Skeletal muscle tissue (tissue), 4 donors: Measurements from ENCODE around the gene UBE2G2. TPM values are rescaled to one million over a fixed set of nuclear protein-coding genes. Genes with fewer than 3 reads are reported as not detected.

ENCODE experiments used
- H3K27ac ChIP-seq: one replicate; pipeline ENCODE4 v1.7.0; 2013; ENCODE audit warnings: mild to moderate bottlenecking, low read depth, low read length, inconsistent platforms
- H3K27me3 ChIP-seq, 3 donors: one replicate each; pipeline ENCODE4 v1.7.0; 2013; ENCODE audit warnings: low read length in 3 of 3; ENCODE audit not compliant: control insufficient read depth in 3 of 3, insufficient read depth in 3 of 3
- H3K36me3 ChIP-seq, 3 donors: one replicate each; pipeline ENCODE4 v1.7.0; 2013; ENCODE audit warnings: low read length in 3 of 3; ENCODE audit not compliant: control insufficient read depth in 3 of 3, insufficient read depth in 3 of 3
- H3K4me1 ChIP-seq, 3 donors: one replicate each; pipeline ENCODE4 v1.7.0; 2013; ENCODE audit warnings: low read length in 3 of 3, mild to moderate bottlenecking in 3 of 3; ENCODE audit not compliant: control insufficient read depth in 3 of 3, insufficient read depth in 3 of 3
- H3K4me3 ChIP-seq, 3 donors: one replicate each; pipeline ENCODE4 v1.7.0; 2013; ENCODE audit warnings: low read length in 3 of 3
- H3K9ac ChIP-seq, 3 donors: one replicate each; pipeline ENCODE4 v1.7.0; 2013; ENCODE audit warnings: low read length in 3 of 3, mild to moderate bottlenecking in 3 of 3, moderate library complexity in 2 of 3, low read depth in 1 of 3
- H3K9me3 ChIP-seq, 3 donors: one replicate each; pipeline ENCODE4 v1.7.0; 2013; ENCODE audit warnings: low read length in 3 of 3; ENCODE audit not compliant: control insufficient read depth in 3 of 3
- total RNA-seq: library from RNA; depleted of rRNA; stranded (reverse); fragments of >200 nt; gene quantifications from one replicate; pipeline ENCODE4 v1.2.3, GENCODE V29; 2014
- donor health status: Osteomylitis.

UBE2G2 gene
- total RNA-seq, 1 donor from 2014 or later = 60.5 TPM

DNA sequence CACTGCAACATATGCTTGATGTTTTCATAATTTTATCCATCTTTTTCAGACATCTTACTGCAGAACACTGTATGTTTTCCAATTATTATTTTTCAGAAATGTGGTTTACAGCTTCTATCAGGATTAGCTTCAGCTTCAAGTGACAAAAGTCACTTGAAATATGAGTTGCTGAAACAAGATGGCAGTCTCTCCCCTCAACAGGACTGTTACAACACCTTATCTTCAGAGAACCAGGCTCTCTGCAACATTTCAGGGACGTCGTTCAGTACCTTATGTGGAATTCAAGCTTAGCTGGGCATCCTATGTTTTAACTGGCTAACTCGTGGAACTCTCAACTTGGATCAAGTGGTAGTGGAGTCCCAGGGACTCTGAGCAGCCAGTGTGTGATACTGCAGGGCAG, 2.0 kb upstream of the UBE2G2 start:
- Histone ChIP-seq H3K27me3 (no peaks in the 10 kb centered on the region), H3K9ac (no peak overlapping the region), H3K36me3 (peaks cover 21 to 33% (median 30%) of the 10 kb centered on the region in 3 donors), H3K4me3 (no peak overlapping the region), H3K4me1 (peaks cover 23 to 36% (median 34%) of the 10 kb centered on the region in 3 donors), H3K9me3 (no peaks in the 10 kb centered on the region), H3K27ac (no peak overlapping the region)

DNA sequence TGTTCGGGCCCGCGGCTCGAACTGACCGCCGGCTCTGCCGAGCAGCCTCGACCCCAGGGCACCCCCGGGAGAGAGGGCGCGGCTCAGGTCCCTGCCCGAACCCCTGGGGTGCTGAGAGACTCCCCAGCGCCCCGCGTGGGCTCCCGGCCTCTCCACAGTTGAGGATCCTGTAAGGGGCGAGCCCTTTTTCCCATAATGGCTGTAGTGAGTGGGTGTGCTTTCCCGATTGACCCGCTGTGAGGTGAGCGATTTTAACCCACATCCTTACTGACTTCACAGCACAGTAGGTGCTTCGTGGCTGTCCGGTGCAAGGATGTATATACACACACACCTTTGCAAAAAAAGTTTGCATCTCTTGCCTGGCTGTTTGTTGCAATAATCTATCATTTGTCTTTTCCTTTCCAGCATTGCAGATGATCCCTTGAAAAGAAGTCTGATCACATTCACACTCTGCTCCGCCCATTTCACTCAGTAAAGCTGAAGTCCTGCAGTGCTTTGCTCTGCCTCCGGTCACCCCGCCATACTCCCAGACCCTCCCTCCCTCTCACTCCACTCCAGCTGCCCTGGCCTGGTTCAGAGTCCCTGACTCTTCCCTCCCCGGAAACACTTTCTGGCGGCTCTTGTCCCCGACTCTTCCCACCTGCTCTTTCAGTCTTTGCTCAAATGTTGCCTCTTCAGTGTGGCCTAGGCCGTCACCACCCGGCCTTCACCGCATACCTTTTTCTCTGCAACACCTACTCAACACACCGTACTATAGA, 955 bp upstream of the UBE2G2 start:
- H3K4me1 ChIP-seq = peaks cover 23 to 36% (median 34%) of the 10 kb centered on the region in 3 donors
- no peaks in the 10 kb centered on the region for H3K9me3 ChIP-seq
- no peaks in the 10 kb centered on the region for H3K27me3 ChIP-seq
- peak overlapping the region; percentile 84 for H3K27ac ChIP-seq
- H3K9ac ChIP-seq = peak overlapping the region; percentile 87 to 92 (median 88)
- H3K4me3 ChIP-seq = peak overlapping the region; percentile 82 to 93 (median 90)
- H3K36me3 ChIP-seq = peaks cover 16 to 30% (median 26%) of the 10 kb centered on the region in 3 donors

DNA sequence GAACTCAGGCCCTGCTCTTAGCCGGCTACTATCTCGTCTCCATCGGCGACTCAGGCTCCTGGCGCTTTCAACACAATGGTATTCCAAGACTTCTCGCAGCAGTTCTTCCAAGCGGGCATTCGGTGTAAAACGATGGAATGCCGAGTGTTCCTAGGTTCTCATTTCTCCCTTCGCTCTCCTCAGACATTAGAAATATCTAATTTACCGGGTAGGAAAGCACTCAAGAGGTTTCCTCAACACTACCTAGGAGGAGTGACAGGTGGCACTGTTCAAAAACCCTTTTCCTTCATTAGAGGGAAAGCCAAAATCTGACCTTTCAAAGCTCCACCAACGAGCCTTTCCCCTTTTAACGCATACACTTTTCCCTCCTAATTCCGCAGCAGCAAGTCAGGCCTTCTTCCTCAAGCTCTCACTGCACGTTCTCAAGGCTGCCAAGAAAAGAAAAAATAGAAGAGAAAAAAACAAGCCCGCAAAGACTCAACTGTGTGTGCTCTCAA, 601 bp downstream of the UBE2G2 start:
- no peaks in the 10 kb centered on the region for H3K27me3 ChIP-seq
- H3K27ac ChIP-seq = peak overlapping the region; percentile 84
- H3K9ac ChIP-seq = peak overlapping the region; percentile 87 to 92 (median 88)
- peak overlapping the region; percentile 82 to 93 (median 90) for H3K4me3 ChIP-seq
- H3K9me3 ChIP-seq = no peaks in the 10 kb centered on the region
- peaks cover 7 to 19% (median 14%) of the 10 kb centered on the region in 3 donors for H3K36me3 ChIP-seq
- H3K4me1 ChIP-seq = peaks cover 23 to 38% (median 34%) of the 10 kb centered on the region in 3 donors

DNA sequence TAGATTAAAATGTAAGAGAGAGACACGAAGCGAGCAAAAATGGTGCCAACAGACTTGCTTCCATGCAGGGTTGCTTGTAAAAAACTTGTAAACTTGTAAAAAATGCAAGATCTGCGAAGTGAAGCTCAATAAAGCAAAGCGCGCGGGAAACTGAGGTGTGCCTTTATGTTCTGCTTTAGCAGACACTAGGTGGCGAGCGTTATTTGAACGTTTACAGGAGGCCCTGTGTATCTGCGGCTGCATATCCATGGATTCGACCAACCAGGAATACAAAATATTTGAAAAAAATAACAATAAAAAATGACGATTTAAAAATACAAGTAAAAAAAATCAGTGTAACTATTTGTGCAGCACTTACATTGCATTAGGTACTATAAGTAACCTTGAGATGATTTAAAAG, 1.5 kb downstream of the UBE2G2 start:
- Histone ChIP-seq H3K9me3 (no peaks in the 10 kb centered on the region), H3K27me3 (no peaks in the 10 kb centered on the region), H3K4me1 (peaks cover 29 to 47% (median 34%) of the 10 kb centered on the region in 3 donors), H3K36me3 (peaks cover 7 to 11% (median 11%) of the 10 kb centered on the region in 3 donors), H3K4me3 (peak overlapping the region in 2 of 3 donors; percentile 82 to 93), H3K27ac (no peak overlapping the region), H3K9ac (peak overlapping the region in 2 of 3 donors; percentile 87 to 92)

DNA sequence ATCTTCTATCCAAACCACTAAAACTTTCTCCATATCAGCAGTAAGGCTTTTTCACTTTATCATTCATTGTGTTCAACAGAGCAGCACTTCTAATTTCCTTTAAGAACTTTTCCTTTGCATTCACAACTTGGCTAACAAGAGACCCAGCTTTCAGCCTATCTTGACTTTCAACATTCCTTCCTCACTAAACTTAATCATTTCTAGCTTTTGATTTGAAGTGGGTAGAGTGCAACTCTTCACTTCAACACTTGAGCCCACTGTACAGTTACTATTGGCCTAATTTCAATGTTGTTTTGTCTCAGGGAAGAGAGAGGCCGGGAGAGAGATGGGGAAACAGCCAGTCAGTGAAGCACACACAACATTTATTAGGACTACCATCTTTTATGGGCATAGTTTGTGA, 2.0 kb downstream of the UBE2G2 start:
- no peak overlapping the region for H3K27ac ChIP-seq
- no peak overlapping the region for H3K9ac ChIP-seq
- H3K4me3 ChIP-seq = no peak overlapping the region

DNA sequence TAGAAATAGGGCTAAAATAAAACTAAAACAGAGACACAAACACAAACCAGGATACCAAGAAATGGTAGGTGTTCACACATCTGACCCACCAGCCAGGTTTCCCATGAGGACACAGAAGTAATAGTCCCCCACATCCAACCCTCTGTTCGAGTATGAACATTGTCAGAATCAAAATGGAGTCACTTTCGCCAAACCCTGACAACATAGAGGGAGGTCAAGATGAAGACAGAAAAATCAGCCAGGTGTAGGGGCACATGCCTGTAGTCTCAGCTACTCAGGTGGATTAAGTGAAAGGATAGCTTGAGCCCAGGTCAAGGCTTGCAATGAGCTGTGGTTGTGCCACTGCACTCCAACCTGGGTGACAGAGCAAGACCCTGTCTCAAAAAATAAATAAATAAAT, 3.8 kb downstream of the UBE2G2 start:
- Histone ChIP-seq H3K27ac (no peak overlapping the region), H3K27me3 (no peaks in the 10 kb centered on the region), H3K4me3 (no peak overlapping the region), H3K36me3 (peaks cover 4 to 11% (median 6%) of the 10 kb centered on the region in 3 donors), H3K9ac (peak overlapping the region in 1 of 3 donors; percentile 38), H3K4me1 (peaks cover 27 to 46% (median 32%) of the 10 kb centered on the region in 3 donors), H3K9me3 (no peaks in the 10 kb centered on the region)

More for the DNA sequence above, 2.0 kb downstream of the UBE2G2 start:
- H3K36me3 ChIP-seq = peaks cover 4 to 11% (median 6%) of the 10 kb centered on the region in 3 donors
- no peaks in the 10 kb centered on the region for H3K9me3 ChIP-seq
- H3K4me1 ChIP-seq = peaks cover 29 to 47% (median 34%) of the 10 kb centered on the region in 3 donors
- no peaks in the 10 kb centered on the region for H3K27me3 ChIP-seq

DNA sequence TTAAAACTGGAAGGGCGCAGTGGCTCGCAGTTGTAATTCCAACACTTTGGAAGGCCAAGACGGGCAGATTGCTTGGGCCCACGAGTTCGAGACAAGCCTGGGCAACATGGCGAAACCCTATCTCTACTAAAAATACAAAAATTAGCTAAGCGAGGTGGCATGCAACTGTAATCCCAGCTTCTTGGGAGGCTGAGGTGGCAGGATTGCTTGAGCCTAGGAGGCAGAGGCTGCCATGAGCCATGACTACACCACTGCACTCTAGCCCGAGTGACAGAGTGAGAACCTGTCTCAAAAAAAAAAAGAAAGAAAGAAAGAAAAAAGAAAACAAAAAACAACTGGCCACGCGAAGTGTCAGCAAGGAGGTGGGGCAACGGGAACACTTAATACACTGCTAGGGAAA, 6.3 kb downstream of the UBE2G2 start:
- peaks cover 4 to 11% (median 6%) of the 10 kb centered on the region in 3 donors for H3K36me3 ChIP-seq
- no peaks in the 10 kb centered on the region for H3K9me3 ChIP-seq
- no peak overlapping the region for H3K9ac ChIP-seq
- H3K27ac ChIP-seq = no peak overlapping the region
- H3K4me1 ChIP-seq = peaks cover 15 to 31% (median 19%) of the 10 kb centered on the region in 3 donors
- H3K4me3 ChIP-seq = no peak overlapping the region
- no peaks in the 10 kb centered on the region for H3K27me3 ChIP-seq

DNA sequence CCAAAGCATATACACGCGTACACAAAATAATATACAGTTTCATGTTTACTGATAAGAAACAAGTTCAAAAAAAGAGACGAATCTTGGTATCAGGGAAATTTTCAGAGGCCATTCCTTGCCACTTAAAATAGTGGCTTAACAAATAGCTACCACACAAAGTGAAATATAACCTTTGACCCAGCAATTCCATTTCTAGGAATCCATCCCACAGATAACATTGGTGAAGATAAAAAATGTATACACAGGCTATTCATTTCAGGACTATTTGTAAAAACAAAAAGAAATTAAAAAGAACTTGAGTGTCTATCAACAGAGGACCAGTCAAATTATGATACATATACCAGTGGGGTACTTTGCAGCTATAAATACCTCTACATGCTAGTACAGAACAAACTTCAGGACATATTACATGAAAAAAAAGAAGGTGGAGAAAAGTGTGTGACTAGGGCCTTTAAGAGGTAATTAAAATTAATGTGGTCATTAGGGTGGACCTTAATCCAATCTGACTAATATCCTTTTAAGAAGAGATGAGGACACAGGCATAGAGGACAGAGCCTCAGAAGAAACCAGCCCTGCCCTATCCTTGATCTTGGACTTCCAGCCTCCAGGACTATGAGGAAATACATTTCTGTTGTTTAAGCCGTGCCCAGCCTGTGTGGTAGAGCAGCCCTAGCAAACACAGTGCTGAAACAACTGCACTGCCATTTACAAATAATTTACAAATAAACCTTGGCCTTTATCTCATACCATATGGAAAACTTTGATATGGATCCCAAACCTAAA, 7.8 kb downstream of the UBE2G2 start:
- Histone ChIP-seq H3K4me3 (no peak overlapping the region), H3K4me1 (peaks cover 7 to 19% (median 12%) of the 10 kb centered on the region in 3 donors), H3K9ac (no peak overlapping the region), H3K27me3 (no peaks in the 10 kb centered on the region), H3K36me3 (peaks cover under 1 to 11% (median 4%) of the 10 kb centered on the region in 3 donors), H3K27ac (no peak overlapping the region), H3K9me3 (no peaks in the 10 kb centered on the region)

DNA sequence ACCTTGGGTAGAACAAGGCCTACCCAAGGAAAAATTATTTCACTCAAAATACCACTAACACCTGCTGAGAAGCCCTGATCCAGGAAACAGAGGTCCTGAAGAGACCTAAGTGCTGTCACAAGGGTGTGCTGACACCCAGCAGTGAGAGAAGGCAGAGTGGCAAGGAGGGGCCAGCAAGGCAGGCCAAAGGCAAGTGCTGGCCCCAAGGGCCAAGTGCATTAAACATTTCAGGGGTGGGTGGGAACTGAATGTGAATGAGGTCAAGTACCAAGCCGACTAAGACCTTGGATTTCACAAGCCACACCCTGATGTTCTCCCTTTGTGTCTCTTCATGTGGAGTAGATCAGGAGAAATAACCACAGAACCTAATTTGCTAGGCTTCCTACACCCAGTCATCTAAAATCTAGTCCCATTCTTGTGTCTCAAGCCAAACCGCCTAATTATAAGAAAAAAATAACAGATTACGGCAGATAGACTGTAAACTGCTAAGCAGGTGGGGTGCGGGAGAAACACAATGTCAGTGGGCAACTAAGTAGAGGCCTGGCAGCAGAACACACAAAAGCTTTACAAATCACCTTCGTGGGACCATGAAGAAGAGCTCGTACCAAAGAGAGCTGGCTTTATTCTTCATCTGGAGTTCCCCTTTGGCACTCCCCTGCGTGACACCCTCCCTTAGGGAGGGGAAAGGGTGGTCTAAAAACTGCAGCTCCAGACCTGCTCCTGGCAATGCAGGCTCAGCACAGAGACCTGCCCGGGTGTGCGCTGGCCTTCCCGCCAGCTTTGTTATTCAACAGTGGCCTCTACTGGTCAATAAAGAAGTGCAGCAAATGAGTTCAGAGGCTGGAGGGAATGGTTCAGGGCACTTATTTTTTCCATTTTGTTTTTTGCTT, 8.7 kb downstream of the UBE2G2 start:
- Histone ChIP-seq H3K4me1 (peaks cover 7 to 19% (median 12%) of the 10 kb centered on the region in 3 donors), H3K4me3 (no peak overlapping the region), H3K9ac (peak overlapping the region; percentile 26 to 40 (median 28)), H3K36me3 (peaks cover 0 to 4% (median 4%) of the 10 kb centered on the region in 3 donors), H3K9me3 (no peaks in the 10 kb centered on the region), H3K27me3 (no peaks in the 10 kb centered on the region), H3K27ac (no peak overlapping the region)
